SIG-M5 treated with dmso at 0.1 percent for 504 hours (cell line): ENCODE data around the gene RMRP.
A peak's percentile ranks its signal among the peaks of the same experiment; 100 is the strongest.

Experiments
- DNase-seq: peaks from one replicate; lab custom pipeline; 2025; ENCODE audit not compliant: unreplicated experiment; lab: John Stamatoyannopoulos, UW

The RMRP gene

DNA sequence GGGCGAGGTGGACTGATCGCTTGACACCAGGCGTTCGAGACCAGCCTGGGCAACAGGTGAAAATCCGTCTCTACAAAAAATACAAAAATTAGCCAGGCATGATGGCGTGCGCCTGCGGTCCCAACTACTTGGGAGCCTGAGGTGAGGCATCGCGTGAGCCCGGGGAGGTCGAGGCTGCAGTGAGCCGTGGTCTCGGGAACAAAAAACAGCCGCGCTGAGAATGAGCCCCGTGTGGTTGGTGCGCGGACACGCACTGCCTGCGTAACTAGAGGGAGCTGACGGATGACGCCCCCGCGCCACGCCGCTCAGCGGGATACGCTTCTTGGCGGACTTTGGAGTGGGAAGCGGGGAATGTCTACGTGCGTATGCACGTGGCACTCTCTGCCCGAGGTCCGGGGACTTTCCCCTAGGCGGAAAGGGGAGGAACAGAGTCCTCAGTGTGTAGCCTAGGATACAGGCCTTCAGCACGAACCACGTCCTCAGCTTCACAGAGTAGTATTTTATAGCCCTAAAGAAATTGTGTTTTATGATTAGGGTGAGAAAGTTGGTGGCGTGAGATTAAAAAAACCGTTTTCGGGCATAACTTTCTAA lies at the start of gene RMRP:
Gene RMRP, minus strand, starts transcription at position 474 of the 591 bp plus-strand sequence.
- DNase-seq, result peak; percentile 98

- no peak for DNase-seq
Measured at GRCh38 chr9:35706951-35707350, 49.1 kb upstream of the RMRP start.

GRCh38 chr9:35705836-35706430 lies 48.1 kb upstream of the RMRP start:
- DNase-seq, result no peak

DNA sequence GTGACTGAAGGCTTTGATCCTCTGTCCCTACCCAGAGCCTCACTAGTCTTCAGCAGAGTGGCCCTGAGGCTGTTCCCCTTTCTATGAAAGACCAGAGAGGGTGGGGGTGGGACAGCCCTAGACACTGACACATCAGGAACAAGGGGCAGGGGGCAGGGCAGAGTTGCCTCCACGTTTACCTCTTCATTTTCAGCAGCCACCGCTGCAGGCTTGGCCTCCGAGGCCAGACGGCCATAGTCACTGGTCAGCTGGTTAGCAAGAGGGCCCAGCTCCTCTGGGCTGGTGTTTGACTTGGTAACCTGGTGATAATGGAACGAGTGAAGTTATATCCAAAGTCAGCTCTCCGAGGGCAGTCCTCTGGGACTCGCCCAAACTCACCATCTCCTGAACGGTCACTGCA lies 47.6 kb upstream of the RMRP start:
- DNase-seq, result no peak

GRCh38 chr9:35703906-35704672 lies 46.3 kb upstream of the RMRP start:
- DNase-seq, result no peak

- DNase-seq, result no peak
Measured at GRCh38 chr9:35702696-35703095, 44.9 kb upstream of the RMRP start.

DNA sequence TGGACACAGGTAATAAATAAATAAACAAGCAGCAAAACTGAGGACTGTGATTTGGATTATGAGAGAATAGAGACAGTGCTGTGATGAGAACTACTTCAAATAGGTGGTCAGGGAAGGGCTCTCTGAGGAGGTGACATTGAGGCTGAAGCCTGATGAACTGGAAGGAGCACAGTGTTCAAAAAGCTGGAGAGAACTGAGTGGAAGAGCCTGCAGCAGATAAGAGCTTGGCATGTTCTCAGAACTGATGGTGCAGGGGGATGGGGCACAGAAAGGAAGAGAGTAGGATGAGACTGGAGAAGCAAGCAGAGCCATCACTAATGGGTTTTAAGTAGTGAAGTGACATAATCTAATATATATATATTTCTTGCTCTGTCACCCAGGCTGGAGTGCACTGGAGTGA lies 43.1 kb upstream of the RMRP start:
- DNase-seq, result no peak

DNA sequence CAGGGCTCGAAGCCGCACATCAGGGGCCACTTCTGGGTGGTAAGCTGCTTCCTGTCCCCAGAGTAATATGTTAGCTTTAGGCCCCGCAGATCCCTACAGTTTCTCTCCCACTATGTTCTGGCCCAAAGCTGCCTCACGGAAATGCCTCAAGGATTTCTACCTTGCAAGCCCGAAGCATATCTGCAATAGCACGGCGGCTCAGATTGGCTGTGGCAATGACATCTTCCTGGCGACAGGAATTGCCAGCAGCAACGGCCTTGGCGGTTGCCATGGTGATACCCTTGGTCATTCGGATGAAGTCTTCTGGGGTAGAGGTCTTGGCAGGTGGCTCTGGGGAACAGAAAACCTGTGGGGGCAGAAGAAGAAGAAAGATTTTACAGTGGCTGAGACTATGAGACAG lies 42.2 kb upstream of the RMRP start:
- DNase-seq, result no peak

- DNase-seq, result no peak
Measured at GRCh38 chr9:35698231-35698630, 40.4 kb upstream of the RMRP start.

DNA sequence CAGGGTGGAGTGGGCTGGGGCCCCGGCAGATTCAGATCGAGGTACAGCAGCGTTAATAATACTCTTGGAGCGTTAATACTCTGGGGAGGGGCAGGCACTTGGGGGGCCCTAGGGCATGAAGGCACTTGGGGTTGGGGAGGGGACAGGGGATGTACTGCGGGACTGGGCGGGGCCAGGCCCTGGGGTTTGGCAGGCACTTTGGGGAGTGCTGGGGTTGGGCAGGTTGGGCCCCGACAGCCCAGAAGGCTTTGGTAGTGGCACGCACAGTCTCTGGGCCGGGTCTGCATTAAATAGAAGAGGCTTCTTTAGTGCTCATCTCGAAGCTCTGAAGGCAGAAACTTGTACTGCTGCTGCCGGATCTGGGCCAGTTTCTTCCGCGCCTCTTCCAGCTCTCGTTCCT lies 39.7 kb upstream of the RMRP start:
- DNase-seq, result no peak

DNA sequence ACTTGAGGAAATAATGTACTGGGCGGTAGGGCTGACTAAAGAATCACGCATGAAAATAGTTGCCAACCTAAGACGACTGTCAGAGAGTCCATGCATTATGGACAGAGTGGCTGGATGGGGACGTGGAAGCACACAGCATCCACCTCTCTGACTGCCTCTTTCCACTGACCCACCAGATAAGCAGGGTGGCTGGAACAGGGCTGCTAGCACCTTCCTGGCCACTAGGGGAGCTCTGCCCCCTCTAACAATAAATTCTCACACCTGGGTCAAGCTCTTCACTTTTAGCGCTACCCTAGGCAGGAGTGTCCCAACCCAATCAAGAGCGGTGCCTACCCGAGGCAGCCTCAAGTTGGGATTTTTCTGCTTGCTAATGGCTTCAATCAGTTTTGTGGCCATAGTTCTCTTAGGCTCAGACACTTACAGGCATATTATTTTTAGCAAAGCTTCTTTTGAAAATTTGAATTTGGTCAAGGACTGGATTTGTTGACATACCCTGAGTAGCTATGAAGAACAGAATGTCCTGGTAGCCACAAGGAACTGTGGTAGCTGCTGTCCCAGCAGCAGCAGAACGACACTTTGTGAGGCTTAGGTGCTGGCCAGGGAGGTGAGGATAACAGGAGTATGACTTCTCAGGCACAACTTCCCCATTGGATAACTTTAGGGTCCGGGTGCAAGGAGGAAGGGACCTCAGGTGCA lies 38.8 kb upstream of the RMRP start:
- DNase-seq, result peak; percentile 33

DNA sequence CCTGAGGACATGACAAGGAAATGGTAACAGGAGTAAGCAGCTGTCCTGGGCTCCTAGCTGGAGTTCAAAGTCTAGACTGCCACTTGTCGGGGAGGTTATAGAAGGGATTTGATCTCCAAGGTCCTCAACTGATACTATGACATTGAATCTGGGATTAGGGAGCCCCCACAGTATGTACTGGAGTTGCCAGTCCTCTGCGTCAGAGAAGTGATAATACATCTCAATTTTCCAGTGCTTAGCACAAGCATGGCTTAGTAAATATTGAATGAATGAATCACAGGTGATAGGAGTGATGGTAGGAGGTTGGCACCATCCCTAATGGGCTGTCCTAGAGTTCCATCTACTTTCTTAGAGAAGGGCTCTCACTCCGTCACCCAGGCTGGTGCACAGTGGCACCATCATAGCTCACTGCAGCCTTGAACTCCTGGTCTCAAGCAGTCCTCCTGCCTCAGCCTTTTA lies 38.2 kb upstream of the RMRP start:
- no peak for DNase-seq

DNA sequence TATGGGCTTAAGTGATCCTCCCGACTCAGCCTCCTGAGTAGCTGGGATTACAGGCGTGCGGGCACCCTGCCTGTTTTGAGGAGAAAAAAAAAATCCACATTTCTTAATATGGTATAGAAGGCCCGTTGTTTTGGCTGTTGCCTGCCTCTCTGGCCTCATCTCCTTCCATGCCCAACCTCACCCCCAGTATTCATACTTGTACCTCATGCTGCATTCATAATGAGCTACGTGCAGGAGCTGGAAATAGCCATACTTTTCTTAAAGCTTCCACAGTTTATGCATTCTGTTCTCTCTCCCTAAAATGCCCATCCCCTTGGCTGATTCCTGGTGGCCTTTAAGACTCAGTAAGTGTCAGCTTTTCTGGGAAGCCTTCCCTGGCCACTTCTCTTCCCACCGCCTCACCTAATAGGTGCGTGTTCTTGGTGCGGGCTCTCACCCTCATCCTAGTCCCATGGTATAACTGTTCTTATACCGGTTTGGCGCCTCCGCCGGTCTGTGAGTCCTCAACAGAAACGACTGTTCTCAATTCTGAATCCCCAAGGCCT lies 34.0 kb upstream of the RMRP start:
- no peak for DNase-seq

DNA sequence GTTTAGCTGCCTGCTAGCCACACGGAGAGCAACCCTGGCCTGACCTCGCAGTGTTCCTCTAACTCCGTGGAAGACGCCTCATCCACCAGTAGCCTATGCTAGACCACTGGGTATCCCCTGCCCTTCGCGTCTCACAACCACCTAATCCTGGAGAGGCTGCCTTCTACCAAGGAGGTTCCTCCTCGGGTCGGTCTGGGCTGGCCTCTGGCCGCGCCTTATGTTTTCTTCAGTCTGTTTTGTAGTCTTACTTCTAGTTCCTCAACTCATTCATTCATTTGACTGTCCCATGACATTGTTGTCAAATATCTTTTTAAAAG lies 33.5 kb upstream of the RMRP start:
- no peak for DNase-seq

GRCh38 chr9:35690614-35691333 lies 33.0 kb upstream of the RMRP start:
- peak; percentile 54 for DNase-seq

- no peak for DNase-seq
Measured at GRCh38 chr9:35690294-35690613, 32.4 kb upstream of the RMRP start.

- no peak for DNase-seq
Measured at GRCh38 chr9:35689542-35690293, 31.9 kb upstream of the RMRP start, which contains the start of gene TPM2. Gene TPM2, minus strand, starts transcription at chr9:35689925. Its CDS starts 108 bp downstream, at chr9:35689817.

DNA sequence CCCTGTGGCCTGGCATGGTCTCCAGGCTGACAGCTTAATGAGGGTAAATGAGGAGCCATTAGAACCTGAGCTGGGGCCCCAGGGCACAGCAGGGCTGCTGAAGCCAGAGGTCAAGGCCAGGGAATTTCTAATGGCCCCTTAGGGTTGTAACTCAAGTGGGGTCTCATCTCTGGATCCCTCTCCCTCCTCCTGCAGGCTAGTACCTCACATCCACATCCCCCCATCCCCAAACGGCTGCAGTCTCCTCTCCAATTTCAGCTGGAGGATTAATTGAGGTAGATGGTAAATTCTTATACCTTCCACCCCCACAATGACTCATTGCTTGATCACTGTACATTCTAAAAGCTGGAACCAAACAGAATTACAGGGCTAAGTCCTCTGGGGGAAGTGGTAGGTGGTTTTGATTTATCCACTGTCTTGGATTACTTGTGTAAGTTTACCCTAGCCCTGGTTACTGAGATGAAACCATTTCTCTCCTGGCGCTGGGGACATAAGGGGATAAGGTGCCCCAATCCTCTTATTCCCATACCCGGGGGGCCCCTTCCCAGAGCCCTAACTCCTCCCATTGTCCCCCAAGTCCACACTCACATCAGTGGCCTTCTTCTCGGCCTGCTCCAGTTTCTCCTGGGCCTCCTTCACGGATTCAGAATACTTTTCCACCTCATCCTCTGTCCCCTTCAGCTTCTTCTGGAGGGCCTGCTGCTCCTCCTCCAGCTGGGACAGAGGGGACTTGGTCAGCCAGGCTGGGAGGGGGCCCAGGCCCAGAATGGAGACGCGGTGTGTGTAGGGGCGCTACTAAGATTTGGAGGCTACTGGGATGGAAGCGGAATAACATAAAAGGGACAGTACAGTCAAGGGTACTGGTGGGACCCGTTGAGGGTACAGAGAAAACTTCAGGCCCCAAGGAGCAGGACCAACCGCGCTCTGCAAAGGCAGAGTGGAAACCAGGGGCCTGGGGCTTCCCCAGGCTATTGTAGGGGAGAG lies 31.0 kb upstream of the RMRP start:
- DNase-seq, result peak; percentile 14

DNA sequence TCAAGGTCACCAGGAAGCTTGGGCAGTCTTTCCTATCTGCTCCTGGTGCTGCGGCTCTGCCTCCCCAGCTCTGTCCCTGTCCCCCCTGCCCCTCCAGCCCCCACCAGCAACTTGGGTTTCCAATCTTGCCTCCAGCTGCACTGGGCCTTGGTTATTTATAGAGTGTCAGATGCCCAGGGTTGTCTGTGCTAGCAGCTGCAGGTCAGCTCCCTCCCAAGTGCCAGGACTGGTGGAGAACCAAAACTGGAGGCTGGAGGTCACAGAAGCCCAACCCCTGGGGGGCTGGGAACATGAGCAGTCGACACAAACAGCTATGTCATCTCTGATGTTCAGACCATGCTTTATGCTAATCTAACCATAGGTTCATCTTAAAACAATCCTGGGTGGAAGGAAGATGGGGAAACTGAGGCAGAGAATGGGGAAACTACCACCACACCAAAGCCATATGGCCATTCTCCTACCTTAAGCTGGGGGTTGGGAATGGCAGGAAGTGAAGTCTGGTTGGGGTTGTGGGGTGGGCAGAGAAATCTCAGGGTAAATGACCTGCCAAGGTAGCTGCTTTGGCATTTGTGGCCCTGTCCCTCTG lies 30.2 kb upstream of the RMRP start:
- DNase-seq, result no peak
